SK-N-SH (cell line): ENCODE results near the gene PLEKHH1. TPM values are rescaled to one million over a fixed set of nuclear protein-coding genes. Genes with fewer than 3 reads are reported as not detected.

Source experiments
- CTCF ChIA-PET: fragments of 300-600, 350-600 bp; formaldehyde crosslinking; extraction: SDS; loops from one replicate; lab custom pipeline; 2021; lab: Yijun Ruan, JAX
- POLR2A ChIA-PET: fragments of 350-600 bp; sonication (Branson Sonifier 250); formaldehyde crosslinking; extraction: SDS; loops from one replicate; lab custom pipeline; 2020; ENCODE audit warnings: antibody characterized with exemption, inconsistent platforms; lab: Yijun Ruan, JAX
- DNase-seq: peaks from one replicate; pipeline ENCODE4 v3.0.0; 2012
- H2AFZ ChIP-seq: fragments of 200-600 bp; sonication (generic); 2 replicates; pipeline ENCODE4 v1.8.1; 2016; ENCODE audit warnings: antibody characterized with exemption, mild to moderate bottlenecking, low read depth
- H3F3A ChIP-seq: fragments of 200-600 bp; sonication (generic); replicated peaks from 2 replicates; pipeline ENCODE3; 2016; ENCODE audit warnings: antibody characterized with exemption, mild to moderate bottlenecking; ENCODE audit not compliant: insufficient read depth
- H3K27ac ChIP-seq, 2 experiments: fragments of 200-500 bp in 1 of 2; fragments of 200-600 bp in 1 of 2; sonication (Bioruptor generic) in 1 of 2; sonication (generic), shearing (Covaris generic) in 1 of 2; 2 replicates each; pipeline versions ENCODE4 v1.5.1 to v1.6.1; 2014 to 2016; ENCODE audit warnings: low read depth in 2 of 2, inconsistent platforms in 1 of 2, low read length in 1 of 2, mild to moderate bottlenecking in 1 of 2, mixed read lengths in 1 of 2
- H3K27me3 ChIP-seq: fragments of 200-600 bp; sonication (generic), shearing (Covaris generic); 2 replicates; pipeline ENCODE4 v1.6.1; 2016; ENCODE audit warnings: mixed run types; ENCODE audit not compliant: insufficient read depth
- H3K36me3 ChIP-seq, 2 experiments: fragments of 200-500 bp in 1 of 2; fragments of 200-600 bp in 1 of 2; sonication (Bioruptor generic) in 1 of 2; sonication (generic) in 1 of 2; replicated peaks in 1 of 2; 2 replicates each; pipeline versions ENCODE3 to v1.5.1; 2014 to 2016; ENCODE audit warnings: low read length in 1 of 2, mild to moderate bottlenecking in 1 of 2; ENCODE audit not compliant: insufficient read depth in 2 of 2, control insufficient read depth in 1 of 2
- H3K4me1 ChIP-seq, 2 experiments: fragments of 200-500 bp in 1 of 2; fragments of 200-600 bp in 1 of 2; sonication (Bioruptor generic) in 1 of 2; sonication (generic), shearing (Covaris generic) in 1 of 2; 2 replicates each; pipeline versions ENCODE4 v1.5.1 to v1.6.1; 2014 to 2016; ENCODE audit warnings: low read depth in 1 of 2, low read length in 1 of 2, mixed run types in 1 of 2; ENCODE audit not compliant: insufficient read depth in 2 of 2, control insufficient read depth in 1 of 2
- H3K4me2 ChIP-seq: fragments of 200-600 bp; sonication (generic), shearing (Covaris generic); 2 replicates; pipeline ENCODE4 v1.6.1; 2017; ENCODE audit warnings: mixed run types
- H3K4me3 ChIP-seq, 2 experiments: fragments of 200-500 bp in 1 of 2; fragments of 200-600 bp in 1 of 2; sonication (Bioruptor generic) in 1 of 2; sonication (generic), shearing (Covaris generic) in 1 of 2; 2 replicates each; pipeline versions ENCODE4 v1.5.1 to v1.8.1; 2014 to 2016; ENCODE audit warnings: low read depth in 2 of 2, inconsistent platforms in 1 of 2, low read length in 1 of 2, mild to moderate bottlenecking in 1 of 2, mixed read lengths in 1 of 2, moderate library complexity in 1 of 2
- H3K79me2 ChIP-seq: fragments of 200-600 bp; sonication (generic); 2 replicates; pipeline ENCODE4 v1.8.1; 2017; ENCODE audit warnings: mild to moderate bottlenecking; ENCODE audit not compliant: insufficient read depth
- H3K9ac ChIP-seq: fragments of 200-600 bp; sonication (generic); 2 replicates; pipeline ENCODE4 v1.6.1; 2017; ENCODE audit warnings: mixed run types
- H3K9me2 ChIP-seq: fragments of 200-600 bp; sonication (generic); 2 replicates; pipeline ENCODE4 v1.6.1; 2017; ENCODE audit warnings: mixed run types
- H3K9me3 ChIP-seq: fragments of 200-600 bp; sonication (generic); 2 replicates; pipeline ENCODE4 v1.6.1; 2017; ENCODE audit warnings: mixed run types, mild to moderate bottlenecking, moderate library complexity
- H4K20me1 ChIP-seq: fragments of 200-600 bp; sonication (generic); 2 replicates; pipeline ENCODE4 v1.6.1; 2017; ENCODE audit warnings: mild to moderate bottlenecking, mixed run types; ENCODE audit not compliant: insufficient read depth
- ELF1 ChIP-seq: IDR thresholded peaks from 2 replicates; pipeline ENCODE4 v1.4.0; 2012
- EZH2phosphoT487 ChIP-seq: fragments of 200-600 bp; sonication (generic); IDR thresholded peaks from 2 replicates; pipeline ENCODE4 v1.6.1; 2017; ENCODE audit warnings: low read depth, mixed run types, mild to moderate bottlenecking, antibody characterized with exemption, moderate library complexity, borderline replicate concordance
- GABPA ChIP-seq: IDR thresholded peaks from 2 replicates; pipeline ENCODE4 v1.4.0; 2012; ENCODE audit warnings: low read depth, mild to moderate bottlenecking
- IRF3 ChIP-seq: fragments of 150-350 bp; IDR thresholded peaks from 2 replicates; pipeline ENCODE4 v1.6.1; 2016; ENCODE audit warnings: mild to moderate bottlenecking, low read depth, low read length
- JUND ChIP-seq: IDR thresholded peaks from 2 replicates; pipeline ENCODE4 v1.4.0; 2012
- MEF2A ChIP-seq: IDR thresholded peaks from 2 replicates; pipeline ENCODE4 v1.4.0; 2012; ENCODE audit warnings: low read depth, borderline replicate concordance
- NRF1 ChIP-seq: IDR thresholded peaks from 2 replicates; pipeline ENCODE4 v1.6.1; 2012; ENCODE audit warnings: low read depth, mild to moderate bottlenecking, low read length
- RCOR1 ChIP-seq: fragments of 150-350 bp; IDR thresholded peaks from 2 replicates; pipeline ENCODE4 v1.6.1; 2017; ENCODE audit warnings: antibody characterized with exemption, low read length
- RXRA ChIP-seq: IDR thresholded peaks from 2 replicates; pipeline ENCODE4 v1.4.0; 2012; ENCODE audit warnings: low read depth, mild to moderate bottlenecking, borderline replicate concordance
- TEAD4 ChIP-seq: IDR thresholded peaks from 2 replicates; pipeline ENCODE4 v1.4.0; 2012; ENCODE audit warnings: mild to moderate bottlenecking, borderline replicate concordance; ENCODE audit not compliant: insufficient read depth
- USF2 ChIP-seq: fragments of 150-350 bp; IDR thresholded peaks from 2 replicates; pipeline ENCODE4 v1.6.1; 2017; ENCODE audit warnings: antibody characterized with exemption, low read length, low read depth, borderline replicate concordance
- ZBTB33 ChIP-seq: IDR thresholded peaks from 2 replicates; pipeline ENCODE4 v1.4.0; 2012; ENCODE audit warnings: low read depth, borderline replicate concordance
- WGBS: methylation state at CpG from one replicate; pipeline ENCODE4 v1.1.6; 2017; ENCODE audit warnings: low lambda C conversion rate; 5-methylcytosine and 5-hydroxymethylcytosine counted together
- polyA plus RNA-seq, 3 experiments: library from polyadenylated mRNA; depleted of rRNA; stranded (reverse); fragments of >200 nt; gene quantifications; 2 replicates each; pipeline ENCODE4 v1.2.3, GENCODE V29; 2012

PLEKHH1 gene
- polyA plus RNA-seq, 1 of the 3 experiments (the other 2 are of a cell fraction), result 1.6 TPM

- no peak overlapping the region for H3K4me2 ChIP-seq
- no peaks in the 10 kb centered on the region for H3F3A ChIP-seq
- no peak overlapping the region for H3K27ac ChIP-seq
- no peaks in the 10 kb centered on the region for H3K9me2 ChIP-seq
- no peak overlapping the region for H2AFZ ChIP-seq
- DNase-seq, result no peak
- POLR2A ChIA-PET, result no interaction called here
- no peak for TF ChIP-seq USF2
- H3K4me3 ChIP-seq, result no peak overlapping the region
- H3K79me2 ChIP-seq, result no peaks in the 10 kb centered on the region
- 97% methylated on average over 5 of the region's 14 CpGs for WGBS
- no peak overlapping the region for H3K9ac ChIP-seq
- H3K4me1 ChIP-seq, result no peaks in the 10 kb centered on the region
- CTCF ChIA-PET, result interaction anchor here (0.9 to 24.4 kb wide), 5 partner anchors 9 to 142 kb away, joined by 3 to 319 read pairs (median 18); no protein-coding TSS in a partner anchor
- no peaks in the 10 kb centered on the region for H4K20me1 ChIP-seq
- H3K9me3 ChIP-seq, result no peaks in the 10 kb centered on the region
- no peaks in the 10 kb centered on the region for H3K27me3 ChIP-seq
- no peaks in the 10 kb centered on the region for H3K36me3 ChIP-seq
These were observed 29.1 kb downstream of the PLEKHH1 start for GRCh38 chr14:67562025-67562775.

DNA sequence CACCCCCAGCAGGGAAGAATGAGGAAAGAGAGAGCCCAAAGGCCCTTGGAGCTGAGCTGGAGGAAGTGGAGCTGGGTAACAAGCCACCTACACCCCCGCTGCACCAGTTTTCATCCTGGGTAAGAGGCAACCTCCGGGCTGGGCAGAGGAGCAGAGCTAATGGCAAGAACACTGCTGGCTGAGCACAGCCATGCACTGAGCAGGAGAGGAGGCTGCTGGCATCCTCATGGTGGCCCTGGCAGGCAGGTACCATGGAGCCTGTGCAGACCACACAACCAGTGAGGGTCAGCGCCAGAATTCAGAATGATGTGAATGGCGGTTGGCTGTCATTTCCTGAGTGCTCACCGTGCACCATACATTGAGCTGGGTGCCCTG lies 29.7 kb downstream of the PLEKHH1 start:
- POLR2A ChIA-PET, result no interaction called here
- Histone ChIP-seq H3K4me1 (no peaks in the 10 kb centered on the region), H3K9me3 (no peaks in the 10 kb centered on the region), H3K4me2 (no peak overlapping the region)
- no peak for TF ChIP-seq JUND
- TF ChIP-seq TEAD4, result no peak
- no peak for TF ChIP-seq RCOR1
- TF ChIP-seq NRF1, result no peak
- TF ChIP-seq EZH2phosphoT487, result no peak
- no peak for TF ChIP-seq IRF3
- TF ChIP-seq ELF1, result no peak
- no peak for TF ChIP-seq ZBTB33
- TF ChIP-seq MEF2A, result no peak
- TF ChIP-seq GABPA, result no peak
- no peak for TF ChIP-seq RXRA
- TF ChIP-seq, all 33 proteins: peak for 0
- H3K27ac ChIP-seq, result no peak overlapping the region
- CTCF ChIA-PET, result interaction anchor here (0.9 to 24.4 kb wide), 5 partner anchors 9 to 142 kb away, joined by 3 to 319 read pairs (median 18); no protein-coding TSS in a partner anchor
- H3K9me2 ChIP-seq, result no peaks in the 10 kb centered on the region
- no peaks in the 10 kb centered on the region for H3F3A ChIP-seq
- no peak overlapping the region for H3K9ac ChIP-seq
- no peaks in the 10 kb centered on the region for H3K79me2 ChIP-seq
- no peaks in the 10 kb centered on the region for H3K36me3 ChIP-seq
- H3K27me3 ChIP-seq, result no peaks in the 10 kb centered on the region
- 97% methylated on average over 5 of the region's 5 CpGs for WGBS
- no peaks in the 10 kb centered on the region for H4K20me1 ChIP-seq
- H3K4me3 ChIP-seq, result no peak overlapping the region
- DNase-seq, result no peak
- H2AFZ ChIP-seq, result no peak overlapping the region
